HFF-Myc (cell line): ENCODE results near the gene LNP1.

Experiments used
- DNase-seq: peaks from one replicate; pipeline ENCODE4 v3.0.0-alpha.2; 2011; ENCODE audit warnings: low read depth; ENCODE audit errors: extremely low read depth
- H3K4me3 ChIP-seq: replicated peaks from 2 replicates; pipeline ENCODE4 v1.5.1; 2011; ENCODE audit warnings: low read depth, mild to moderate bottlenecking, control low read depth, low read length
- TF ChIP-seq, protein P1 (sequence below): IDR thresholded peaks from 2 replicates; pipeline ENCODE4 v1.5.1; 2012; ENCODE audit warnings: mild to moderate bottlenecking, low read depth, low read length, control low read depth; ENCODE audit errors: missing control alignments

Gene LNP1

DNA sequence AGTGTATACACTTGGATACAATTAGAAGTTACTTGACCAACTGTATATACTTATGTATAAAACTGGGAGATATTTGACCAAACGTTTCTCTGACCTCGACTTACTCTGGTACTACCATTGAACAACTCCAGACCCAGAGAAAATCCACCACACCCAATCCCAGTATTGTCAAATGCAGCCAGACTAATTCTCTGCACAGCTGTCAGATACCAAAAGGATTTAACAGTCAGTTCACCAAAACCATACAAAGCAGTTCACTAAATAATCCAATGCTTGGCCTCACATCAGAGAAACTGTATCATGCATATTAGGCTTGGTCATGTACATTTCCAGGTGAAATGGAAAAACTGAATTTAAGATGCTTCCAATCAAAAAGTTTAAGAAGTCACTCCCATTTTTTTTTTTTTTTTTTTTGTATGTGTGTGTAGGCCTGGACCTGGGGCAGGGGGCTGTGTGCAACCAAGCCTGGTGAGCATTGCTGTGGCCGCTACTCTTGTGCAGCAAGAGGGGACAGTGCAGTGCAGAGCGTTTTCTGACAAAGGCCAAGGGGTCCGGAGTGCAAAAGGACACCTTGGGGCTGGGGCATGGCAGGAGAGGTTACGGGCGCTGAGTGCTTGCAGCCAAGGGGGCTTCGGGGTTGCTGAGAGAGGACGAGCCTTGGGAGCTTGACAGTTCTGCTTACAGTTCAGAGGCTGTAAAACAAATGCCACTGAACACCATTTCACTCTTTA is 1.8 kb upstream of the LNP1 start:
- peak overlapping the region; percentile 94 for H3K4me3 ChIP-seq
- no peak for DNase-seq
- TF ChIP-seq, protein P1, sequence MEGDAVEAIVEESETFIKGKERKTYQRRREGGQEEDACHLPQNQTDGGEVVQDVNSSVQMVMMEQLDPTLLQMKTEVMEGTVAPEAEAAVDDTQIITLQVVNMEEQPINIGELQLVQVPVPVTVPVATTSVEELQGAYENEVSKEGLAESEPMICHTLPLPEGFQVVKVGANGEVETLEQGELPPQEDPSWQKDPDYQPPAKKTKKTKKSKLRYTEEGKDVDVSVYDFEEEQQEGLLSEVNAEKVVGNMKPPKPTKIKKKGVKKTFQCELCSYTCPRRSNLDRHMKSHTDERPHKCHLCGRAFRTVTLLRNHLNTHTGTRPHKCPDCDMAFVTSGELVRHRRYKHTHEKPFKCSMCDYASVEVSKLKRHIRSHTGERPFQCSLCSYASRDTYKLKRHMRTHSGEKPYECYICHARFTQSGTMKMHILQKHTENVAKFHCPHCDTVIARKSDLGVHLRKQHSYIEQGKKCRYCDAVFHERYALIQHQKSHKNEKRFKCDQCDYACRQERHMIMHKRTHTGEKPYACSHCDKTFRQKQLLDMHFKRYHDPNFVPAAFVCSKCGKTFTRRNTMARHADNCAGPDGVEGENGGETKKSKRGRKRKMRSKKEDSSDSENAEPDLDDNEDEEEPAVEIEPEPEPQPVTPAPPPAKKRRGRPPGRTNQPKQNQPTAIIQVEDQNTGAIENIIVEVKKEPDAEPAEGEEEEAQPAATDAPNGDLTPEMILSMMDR, result no peak

GRCh38 chr3:100400419-100400779 is 940 bp upstream of the LNP1 start:
- DNase-seq, result no peak
- TF ChIP-seq, protein P1, result no peak
- peak overlapping the region; percentile 94 for H3K4me3 ChIP-seq

DNA sequence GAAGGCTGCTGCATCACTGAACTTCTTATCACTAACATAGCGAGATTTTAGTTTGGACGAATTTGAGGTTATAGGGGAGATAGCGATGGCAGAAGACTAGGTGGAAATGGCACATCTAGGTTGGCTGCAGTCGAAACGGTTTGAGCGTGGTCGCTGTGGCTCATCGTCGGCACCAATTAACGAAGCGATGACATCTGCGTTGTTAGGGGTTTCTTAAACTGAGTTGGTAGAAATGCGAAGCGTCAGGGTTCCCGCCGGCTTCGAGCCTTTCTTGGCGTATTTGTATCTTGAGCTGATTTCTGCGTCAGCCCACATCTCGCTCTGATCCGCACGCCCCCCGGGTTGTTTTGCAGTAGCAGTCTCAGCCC is 319 bp downstream of the LNP1 start:
- DNase-seq, result peak; percentile 14
- peak overlapping the region; percentile 94 for H3K4me3 ChIP-seq
- TF ChIP-seq, protein P1, result no peak

DNA sequence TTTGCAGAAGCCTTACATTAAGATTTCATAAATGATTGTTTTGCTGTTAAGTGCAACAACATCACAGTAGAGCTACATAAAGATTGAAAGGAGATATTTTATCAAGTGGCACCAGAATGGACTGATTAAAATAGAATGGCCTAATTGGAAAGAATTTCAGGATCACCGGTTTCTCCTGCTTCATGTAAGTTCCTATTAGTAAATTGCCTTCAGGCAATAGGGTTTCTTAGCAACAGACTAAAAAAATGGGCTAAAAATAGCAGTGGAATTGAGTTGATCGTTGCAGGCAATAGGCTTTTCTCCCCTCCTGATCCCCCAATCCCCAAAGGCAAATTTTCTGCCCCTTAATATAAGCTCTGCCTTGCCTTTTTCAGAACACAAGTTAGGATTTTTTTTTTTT is 917 bp downstream of the LNP1 start:
- H3K4me3 ChIP-seq, result peak overlapping the region; percentile 94
- DNase-seq, result peak; percentile 37
- TF ChIP-seq, protein P1, result no peak

GRCh38 chr3:100402891-100403290 is 1.6 kb downstream of the LNP1 start:
- peak overlapping the region; percentile 94 for H3K4me3 ChIP-seq
- DNase-seq, result no peak
- TF ChIP-seq, protein P1, result no peak

DNA sequence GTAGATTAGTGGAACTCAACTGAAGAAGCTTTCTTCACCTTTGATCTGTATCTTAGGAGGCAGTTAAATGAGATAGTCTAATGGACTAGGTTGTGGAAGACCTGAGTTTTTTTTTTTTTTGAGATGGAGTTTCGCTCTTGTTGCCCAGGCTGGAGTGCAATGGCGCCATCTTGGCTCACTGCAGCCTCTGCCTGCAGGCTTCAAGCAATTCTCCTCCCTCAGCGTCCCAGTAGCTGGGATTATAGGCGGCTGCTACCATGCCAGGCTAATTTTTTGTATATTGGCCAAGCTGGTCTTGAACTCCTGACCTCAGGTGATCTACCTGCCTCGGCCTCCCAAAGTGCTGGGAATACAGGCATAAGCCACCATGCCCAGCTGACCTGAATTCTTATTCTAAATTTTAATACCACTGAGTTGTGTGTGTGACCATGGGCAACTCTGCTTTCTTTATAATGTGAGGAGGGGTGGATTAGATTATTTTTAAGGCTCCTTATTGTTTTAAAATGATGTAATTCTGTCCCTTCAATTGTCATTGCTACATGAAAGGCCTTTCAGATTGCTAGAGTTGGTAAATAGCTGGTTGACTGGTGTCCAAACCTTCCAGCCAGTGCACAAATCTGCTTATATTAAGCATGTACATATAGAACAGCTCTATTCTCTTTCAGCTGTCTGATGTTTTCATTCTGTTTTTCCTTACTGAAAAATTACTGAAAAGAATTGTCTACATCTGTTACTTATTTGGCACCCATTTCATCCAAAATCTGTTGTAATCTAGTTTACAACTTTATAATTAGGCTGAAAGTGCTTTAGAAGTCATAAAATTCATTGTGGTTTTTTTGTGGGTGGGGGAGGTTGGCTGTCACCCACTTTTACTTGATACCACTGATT is 2.3 kb downstream of the LNP1 start:
- H3K4me3 ChIP-seq, result peak overlapping the region; percentile 94
- TF ChIP-seq, protein P1, result no peak
- no peak for DNase-seq
